K562 (cell line): Measurements from ENCODE around the gene RAB3GAP1. TPM values are rescaled to one million over a fixed set of nuclear protein-coding genes. Genes with fewer than 3 reads are reported as not detected.

Source experiments
- ATAC-seq: fragments of 200-7000 bp; cut with Tn5 transposase; 3 replicates; pipeline ENCODE4 v1.9.1; 2020; ENCODE audit warnings: moderate library complexity
- BruUV-seq: library from RNA; stranded (reverse); fragments of 400-500 nt; replicated peaks from 2 replicates; lab custom pipeline; 2021; lab: Mats Ljungman, UMichigan
- CTCF ChIA-PET: fragments of 300-600 bp; formaldehyde crosslinking; extraction: SDS; loops from one replicate; lab custom pipeline; 2021; ENCODE audit warnings: low intra/inter-chr PET ratio; lab: Yijun Ruan, JAX
- POLR2A ChIA-PET: fragments of 300-600, 350-650 bp; sonication (Branson Sonifier 250); formaldehyde crosslinking; extraction: SDS; loops from one replicate; lab custom pipeline; 2021; ENCODE audit warnings: antibody characterized with exemption, inconsistent platforms; lab: Yijun Ruan, JAX
- DNase-seq, 4 experiments: peaks; one replicate each; pipeline versions ENCODE4 v3.0.0 to v3.0.0-alpha.2; 2011 to 2018; ENCODE audit warnings: low spot score in 3 of 4, mixed read lengths in 3 of 4; ENCODE audit errors: extremely low read depth in 1 of 4
- FAIRE-seq: peaks from 2 replicates; lab custom pipeline; 2011; peaks lifted over from hg19 to GRCh38; lab: Jason Lieb, UNC
- H2AFZ ChIP-seq: 2 replicates; pipeline ENCODE4 v1.6.0; 2011; ENCODE audit warnings: low read depth, low read length, control low read depth, inconsistent platforms
- H3K27ac ChIP-seq: fragments of 200-600 bp; 3 replicates; pipeline ENCODE4 v1.8.0; 2011; ENCODE audit warnings: low read depth, mild to moderate bottlenecking, control low read depth, inconsistent platforms, low read length, moderate library complexity, mixed read lengths; ENCODE audit errors: extremely low read depth
- H3K27me3 ChIP-seq, 2 experiments: fragments of 300-600 bp in 1 of 2; 2 replicates in 1 of 2; 3 replicates in 1 of 2; pipeline versions ENCODE4 v1.6.0 to v1.8.0; 2011; ENCODE audit warnings: inconsistent platforms in 2 of 2, low read length in 2 of 2, mild to moderate bottlenecking in 1 of 2, mixed read lengths in 1 of 2, moderate library complexity in 1 of 2; ENCODE audit not compliant: control insufficient read depth in 2 of 2, insufficient read depth in 2 of 2
- H3K36me3 ChIP-seq: fragments of 300-600 bp; 3 replicates; pipeline ENCODE4 v1.8.0; 2011; ENCODE audit warnings: mild to moderate bottlenecking, low read length, inconsistent platforms; ENCODE audit not compliant: control insufficient read depth, insufficient read depth
- H3K4me1 ChIP-seq, 2 experiments: fragments of 200-600 bp in 1 of 2; replicated peaks in 1 of 2; 2 replicates in 1 of 2; 3 replicates in 1 of 2; pipeline versions ENCODE4 v1.5.1 to v1.8.0; 2011; ENCODE audit warnings: inconsistent platforms in 2 of 2, low read length in 2 of 2, mild to moderate bottlenecking in 1 of 2, mixed read lengths in 1 of 2, moderate library complexity in 1 of 2; ENCODE audit not compliant: control insufficient read depth in 2 of 2, insufficient read depth in 2 of 2
- H3K4me2 ChIP-seq: 2 replicates; pipeline ENCODE4 v1.6.1; 2011; ENCODE audit warnings: low read length, control low read depth, inconsistent platforms, mixed read lengths; ENCODE audit not compliant: insufficient read depth
- H3K4me3 ChIP-seq: fragments of 200-600 bp; sonication (generic), shearing (Covaris generic); 2 replicates; pipeline ENCODE4 v1.5.1; 2016; ENCODE audit warnings: control low read depth, inconsistent platforms
- H3K79me2 ChIP-seq: fragments of 200-600 bp; 3 replicates; pipeline ENCODE4 v1.8.0; 2011; ENCODE audit warnings: low read length, inconsistent platforms; ENCODE audit not compliant: control insufficient read depth, insufficient read depth
- H3K9ac ChIP-seq, 2 experiments: 2 replicates each; pipeline versions ENCODE4 v1.6.0 to v1.6.1; 2011; ENCODE audit warnings: low read depth in 2 of 2, low read length in 2 of 2, control low read depth in 1 of 2, inconsistent platforms in 1 of 2, mild to moderate bottlenecking in 1 of 2, mixed read lengths in 1 of 2; ENCODE audit not compliant: insufficient read depth in 1 of 2
- H3K9me1 ChIP-seq: one replicate; pipeline ENCODE4 v1.6.0; 2011; ENCODE audit warnings: inconsistent platforms, mild to moderate bottlenecking, low read length, moderate library complexity; ENCODE audit not compliant: control insufficient read depth, insufficient read depth
- H3K9me3 ChIP-seq: replicated peaks from 2 replicates; pipeline ENCODE4 v1.5.1; 2011; ENCODE audit warnings: low read depth, low read length, inconsistent platforms; ENCODE audit not compliant: control insufficient read depth, insufficient read depth
- H4K20me1 ChIP-seq: replicated peaks from 2 replicates; pipeline ENCODE4 v1.6.1; 2011; ENCODE audit warnings: low read length, inconsistent platforms, mixed read lengths; ENCODE audit not compliant: control insufficient read depth, insufficient read depth
- BACH1 ChIP-seq: fragments of 200-800 bp; sonication (Bioruptor generic); IDR thresholded peaks from 2 replicates; pipeline ENCODE4 v1.6.1; 2016; ENCODE audit warnings: missing genetic modification characterization, missing compliant biosample characterization
- BDP1 ChIP-seq: IDR thresholded peaks from 3 replicates; pipeline ENCODE4 v1.6.1; 2011; ENCODE audit not compliant: insufficient read length, insufficient read depth
- CEBPB ChIP-seq: fragments of 450-650 bp; IDR thresholded peaks from 2 replicates; pipeline ENCODE4 v1.6.1; 2016; ENCODE audit warnings: missing genetic modification characterization, missing compliant biosample characterization
- CEBPG ChIP-seq, 3 experiments: fragments of 200-800 bp in 1 of 3; sonication (Bioruptor generic) in 1 of 3; sonication (generic) in 1 of 3; formaldehyde crosslinking in 1 of 3; IDR thresholded peaks in 2 of 3; conservative IDR thresholded peaks in 1 of 3; 2 replicates each; pipeline versions ENCODE4 v1.6.1 to v1.8.0; 2016 to 2022; ENCODE audit warnings: missing compliant biosample characterization in 2 of 3, missing genetic modification characterization in 2 of 3, mild to moderate bottlenecking in 1 of 3, missing genetic modification reagents in 1 of 3
- CXXC5 ChIP-seq: fragments of 250-450 bp; sonication (Bioruptor Pico); IDR thresholded peaks from 2 replicates; pipeline ENCODE4 v1.8.0; 2022; ENCODE audit warnings: inconsistent platforms, mild to moderate bottlenecking, moderate library complexity
- DMBX1 ChIP-seq: fragments of 250-450 bp; sonication (Bioruptor Pico); IDR thresholded peaks from 2 replicates; pipeline ENCODE4 v1.8.0; 2022; ENCODE audit warnings: inconsistent platforms, mild to moderate bottlenecking, moderate library complexity, borderline replicate concordance
- EGR1 ChIP-seq: fragments of 450-650 bp; conservative IDR thresholded peaks from 2 replicates; pipeline ENCODE4 v1.6.1; 2017; ENCODE audit warnings: mild to moderate bottlenecking
- HMG20B ChIP-seq: fragments of 250-450 bp; sonication (Bioruptor Pico); IDR thresholded peaks from 2 replicates; pipeline ENCODE4 v1.5.0; 2021; ENCODE audit warnings: mild to moderate bottlenecking
- MAFG ChIP-seq: fragments of 450-650 bp; conservative IDR thresholded peaks from 2 replicates; pipeline ENCODE4 v1.6.1; 2016; ENCODE audit warnings: missing genetic modification characterization, missing compliant biosample characterization
- MYC ChIP-seq, 2 experiments: fragments of 250-450 bp in 1 of 2; sonication (Bioruptor Pico) in 1 of 2; IDR thresholded peaks; 2 replicates each; pipeline versions ENCODE4 v1.5.1 to v1.6.1; 2012 to 2021; ENCODE audit warnings: low read depth in 2 of 2, borderline replicate concordance in 1 of 2, improper control_type of control experiment in 1 of 2, low read length in 1 of 2, mild to moderate bottlenecking in 1 of 2, moderate library complexity in 1 of 2
- PKNOX1 ChIP-seq: fragments of 450-650 bp; IDR thresholded peaks from 2 replicates; pipeline ENCODE4 v1.6.1; 2016
- POLR2AphosphoS2 ChIP-seq: IDR thresholded peaks from 2 replicates; pipeline ENCODE4 v1.6.1; 2012; ENCODE audit warnings: low read length, improper control_type of control experiment
- RFX1 ChIP-seq: fragments of 450-650 bp; IDR thresholded peaks from 2 replicates; pipeline ENCODE4 v1.6.1; 2016; ENCODE audit warnings: mild to moderate bottlenecking, moderate library complexity
- ZBTB7A ChIP-seq: IDR thresholded peaks from 2 replicates; pipeline ENCODE4 v1.6.1; 2011; ENCODE audit warnings: low read depth, mild to moderate bottlenecking, low read length, moderate library complexity, borderline replicate concordance; ENCODE audit not compliant: control insufficient read depth
- ZNF175 ChIP-seq: fragments of 200-800 bp; sonication (Bioruptor generic); IDR thresholded peaks from 2 replicates; pipeline ENCODE4 v1.6.1; 2016; ENCODE audit warnings: low read depth, mild to moderate bottlenecking, missing genetic modification characterization, missing compliant biosample characterization
- ZNF583 ChIP-seq: fragments of 250-450 bp; sonication (Bioruptor Pico); IDR thresholded peaks from 2 replicates; pipeline ENCODE4 v1.4.0; 2020
- in situ Hi-C: fragments of 300-500 bp; cut with MboI; formaldehyde crosslinking; loops from 4 replicates; pipeline ENCODE4 v1.15.0; 2018; ENCODE audit warnings: inconsistent platforms, mixed read lengths
- intact Hi-C: fragments of 100-400 bp; cut with micrococcal nuclease; formaldehyde crosslinking; loops from 2 replicates; pipeline ENCODE4 v1.14.2; 2022
- polyA plus RNA-seq, 8 experiments: library from polyadenylated mRNA; depleted of rRNA in 4 of 8; stranded (reverse) in 5 of 8; unstranded in 3 of 8; fragments of >200 nt; fragmentation: Nextera tagmentation in 2 of 8; fragmentation: Illumina TruSeq in 1 of 8; extraction: Ambion mirVana in 2 of 8; extraction: Trizol in 1 of 8; gene quantifications; 2 replicates each; pipeline versions ENCODE4 v1.2.1 to v1.2.3, GENCODE V29; 2011 to 2014; ENCODE audit warnings: inconsistent platforms in 1 of 8, missing spikeins in 1 of 8
- total RNA-seq, 7 experiments: library from RNA; depleted of rRNA in 6 of 7; stranded (reverse); fragments of >200 nt in 6 of 7; fragmentation: Illumina TruSeq in 2 of 7; extraction: Trizol in 2 of 7; gene quantifications; 2 replicates each; pipeline versions ENCODE4 v1.2.1 to v1.2.3, GENCODE V29; 2011 to 2021; ENCODE audit warnings: low replicate concordance in 1 of 7
- TF ChIP-seq, protein P1 (sequence below), 2 experiments: IDR thresholded peaks in 1 of 2; conservative IDR thresholded peaks in 1 of 2; 2 replicates each; pipeline ENCODE4 v1.6.1; 2016; ENCODE audit warnings: low read depth in 2 of 2, mild to moderate bottlenecking in 1 of 2, missing compliant biosample characterization in 1 of 2, missing genetic modification characterization in 1 of 2, moderate library complexity in 1 of 2

RAB3GAP1 gene
- total and polyA plus RNA-seq, 9 of the 15 experiments (the other 6 are each of a cell fraction or from before 2014, with no cell fraction given): 15.5 to 48.6 (median 33.0) TPM

- POLR2A ChIA-PET: interaction anchor here (0.6 to 1.4 kb wide), 3 partner anchors 13 to 735 kb away, joined by 3 to 4 read pairs (median 3); no protein-coding TSS in a partner anchor
- BruUV-seq: no TSS peak
- Histone ChIP-seq H3K79me2 (peaks cover 74% of the 10 kb centered on the region), H3K9me1 (no peaks in the 10 kb centered on the region), H2AFZ (no peak overlapping the region), H3K9me3 (no peaks in the 10 kb centered on the region), H3K36me3 (peaks cover 45% of the 10 kb centered on the region), H3K27ac (no peak overlapping the region), H3K9ac (no peak overlapping the region), H3K4me3 (no peak overlapping the region), H3K27me3 (no peaks in the 10 kb centered on the region), H4K20me1 (no peaks in the 10 kb centered on the region; the same call in 1 of the 2 replicates), H3K4me2 (no peak overlapping the region), H3K4me1 (peaks cover 8 to 9% of the 10 kb centered on the region in 2 experiments; a peak in 3 of 5 replicates)
- in situ Hi-C loops (no loop called here), intact Hi-C loops (no loop called here)
- FAIRE-seq (no peak), ATAC-seq (no peak), DNase-seq (no peak)
- CTCF ChIA-PET: no interaction called here
- TF ChIP-seq EGR1 (no peak), BDP1 (no peak), CEBPG (CRISPR knock-in tag; IDR thresholded peaks at IDR 0.05) (peak; percentile 86), CEBPG (tag; conservative IDR thresholded peaks at IDR 0.05 in 1 of 2, IDR thresholded peaks at IDR 0.05 in 1 of 2) (peak; percentile 98 to 99), MAFG (no peak), ZNF175 (CRISPR knock-in tag) (no peak), CEBPB (tag) (peak; percentile 90), POLR2AphosphoS2 (no peak), ZNF583 (CRISPR knock-in tag) (no peak), MYC (IDR thresholded peaks at IDR 0.05; ENCODE audit: low read depth, low read length) (peak; percentile 33; the same call in 1 of the 2 replicates), MYC (CRISPR knock-in tag; IDR thresholded peaks at IDR 0.05; ENCODE audit: borderline replicate concordance, low read depth) (no peak), BACH1 (tag) (0 out of 2 replicates have a peak, but pooled peaks have one; percentile 21), PKNOX1 (peak; percentile 41), RFX1 (no peak), ZBTB7A (no peak), HMG20B (CRISPR knock-in tag) (no peak), CXXC5 (CRISPR knock-in tag) (0 out of 2 replicates have a peak, but pooled peaks have one; percentile 8), DMBX1 (CRISPR knock-in tag) (peak; percentile 46; the same call in 1 of the 2 replicates)
- TF ChIP-seq, protein P1, sequence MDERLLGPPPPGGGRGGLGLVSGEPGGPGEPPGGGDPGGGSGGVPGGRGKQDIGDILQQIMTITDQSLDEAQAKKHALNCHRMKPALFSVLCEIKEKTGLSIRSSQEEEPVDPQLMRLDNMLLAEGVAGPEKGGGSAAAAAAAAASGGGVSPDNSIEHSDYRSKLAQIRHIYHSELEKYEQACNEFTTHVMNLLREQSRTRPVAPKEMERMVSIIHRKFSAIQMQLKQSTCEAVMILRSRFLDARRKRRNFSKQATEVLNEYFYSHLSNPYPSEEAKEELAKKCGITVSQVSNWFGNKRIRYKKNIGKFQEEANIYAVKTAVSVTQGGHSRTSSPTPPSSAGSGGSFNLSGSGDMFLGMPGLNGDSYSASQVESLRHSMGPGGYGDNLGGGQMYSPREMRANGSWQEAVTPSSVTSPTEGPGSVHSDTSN (CRISPR knock-in tag; IDR thresholded peaks at IDR 0.05; ENCODE audit: low read depth): no peak
- TF ChIP-seq, protein P1 (tag; conservative IDR thresholded peaks at IDR 0.05; ENCODE audit: low read depth): 0 out of 2 replicates have a peak, but pooled peaks have one; percentile 7
Measured at GRCh38 chr2:135056790-135057189, 4.7 kb downstream of the RAB3GAP1 start.
